GM19467 (cell line): ENCODE data around the gene ZNF445.
"Not testable (repeated sequence)": the region's sequence is repeated elsewhere in the genome, so short reads cannot be mapped to it uniquely, and the experiment has no call there.

Source experiments
- ATAC-seq: cut with Tn5 transposase; IDR thresholded peaks from one replicate; pipeline ENCODE4 v1.9.1; 2021; ENCODE audit warnings: mild to moderate bottlenecking, moderate library complexity; ENCODE audit not compliant: unreplicated experiment

The ZNF445 gene

DNA sequence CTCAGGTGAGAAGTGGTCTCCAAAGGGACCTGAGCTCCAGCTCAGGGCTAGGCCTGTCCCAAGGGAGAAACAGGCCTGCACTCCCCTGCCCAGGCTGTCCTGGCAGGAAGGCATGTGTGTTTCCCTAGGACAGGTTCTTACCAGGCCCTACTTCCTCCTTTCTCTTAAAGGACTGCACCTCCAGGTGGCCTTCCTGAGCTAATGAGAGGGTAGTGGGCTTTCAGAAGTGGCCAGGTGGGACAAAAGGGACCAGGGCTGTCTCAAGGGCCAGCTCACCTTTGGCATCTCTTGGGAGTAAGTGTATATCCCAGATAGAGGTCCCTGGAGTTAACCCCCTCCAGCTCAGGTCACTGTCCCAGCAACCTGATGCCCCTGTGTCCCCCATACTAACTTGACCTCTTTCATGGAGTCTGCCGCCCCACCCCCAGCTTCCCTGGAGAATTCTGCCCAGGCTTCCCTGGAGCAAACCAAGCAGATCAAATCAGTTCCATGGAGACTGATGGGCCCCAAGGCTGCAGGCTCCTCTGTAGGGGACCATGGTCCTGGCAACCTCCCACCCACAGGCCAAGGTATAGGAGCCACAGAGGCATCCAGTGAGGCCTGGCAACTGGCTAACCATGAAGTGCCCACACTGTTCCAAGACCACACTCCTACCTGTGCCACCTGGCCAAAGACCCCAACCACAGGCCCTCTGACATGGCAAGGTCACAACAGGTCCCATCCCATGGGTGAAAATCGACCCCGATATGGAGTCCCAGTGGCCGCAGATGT, 67.6 kb downstream of the ZNF445 start:
- no peak for ATAC-seq

DNA sequence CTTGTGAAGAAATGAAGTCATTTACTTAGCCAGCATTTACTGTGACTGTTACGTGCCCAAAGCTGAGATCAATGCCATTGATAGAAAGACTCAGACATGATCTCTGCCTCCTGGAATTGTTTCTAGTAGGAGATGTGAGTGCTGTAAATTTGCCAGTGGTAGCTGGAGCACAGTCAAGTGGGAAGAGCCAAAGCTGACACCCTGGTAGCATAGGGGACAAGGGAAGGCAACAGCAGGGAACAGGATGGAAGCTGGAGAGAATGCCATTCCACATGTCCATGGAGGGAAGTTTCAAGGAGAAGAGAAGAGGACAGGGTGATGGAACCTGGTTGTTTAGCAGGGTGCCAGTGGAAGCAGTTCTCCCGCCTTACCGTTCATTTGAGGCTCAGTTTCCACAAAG, 74.9 kb downstream of the ZNF445 start:
- no peak for ATAC-seq

DNA sequence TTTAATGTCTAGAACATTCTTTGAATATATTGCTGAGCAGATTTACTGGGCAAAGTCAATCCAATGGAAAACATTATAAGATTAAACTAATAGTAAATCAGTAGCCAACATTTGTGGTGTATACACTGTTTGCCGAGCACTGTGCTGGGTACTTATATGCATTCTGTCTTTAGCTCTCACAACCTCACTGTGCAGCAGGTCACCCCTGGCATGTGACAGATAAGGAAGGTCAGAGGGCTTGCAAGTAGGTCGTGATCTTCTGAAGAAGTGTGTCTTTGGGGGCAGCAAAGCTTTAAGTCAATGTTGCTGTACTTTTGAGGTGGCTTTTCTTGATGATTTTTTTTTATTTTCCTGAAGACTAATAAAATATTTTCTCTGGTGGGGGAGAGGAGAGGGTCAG, 76.7 kb downstream of the ZNF445 start:
- no peak for ATAC-seq

DNA sequence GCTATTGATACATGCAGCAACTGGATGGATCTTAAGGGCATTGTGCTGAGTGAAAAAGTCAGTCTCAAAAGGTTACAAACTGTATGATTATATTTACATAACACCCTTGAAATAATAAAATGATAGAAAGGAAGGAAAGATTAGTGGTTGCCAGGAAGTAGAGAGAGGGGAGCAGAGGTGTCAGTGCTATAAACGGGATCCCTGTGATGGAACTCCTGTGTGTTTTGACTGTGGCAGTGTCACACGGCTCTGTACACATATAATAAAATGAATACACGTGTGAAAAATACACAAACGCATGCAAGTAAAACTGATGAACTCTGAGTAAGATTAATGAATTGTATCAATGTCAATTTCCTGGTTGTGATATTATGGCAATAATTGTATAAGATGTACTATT, 78.6 kb downstream of the ZNF445 start:
- ATAC-seq = no peak

DNA sequence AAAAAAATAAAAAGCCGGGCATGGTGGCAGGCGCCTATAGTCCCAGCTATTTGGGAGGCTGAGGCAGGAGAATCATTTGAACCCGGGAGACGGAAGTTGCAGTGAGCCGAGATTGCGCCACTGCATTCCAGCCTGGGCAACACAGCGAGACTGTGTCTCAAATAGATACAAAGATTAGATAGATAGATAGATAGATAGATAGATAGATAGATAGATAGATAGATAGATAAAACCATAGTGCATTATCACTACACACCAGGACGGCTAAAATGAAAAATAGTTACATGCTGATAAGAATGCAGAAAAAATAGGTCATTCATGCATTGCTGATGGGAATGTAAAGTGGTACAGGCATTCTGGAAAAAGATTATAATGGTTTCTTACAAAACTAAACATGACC, 79.2 kb downstream of the ZNF445 start:
- ATAC-seq = not testable (repeated sequence)

DNA sequence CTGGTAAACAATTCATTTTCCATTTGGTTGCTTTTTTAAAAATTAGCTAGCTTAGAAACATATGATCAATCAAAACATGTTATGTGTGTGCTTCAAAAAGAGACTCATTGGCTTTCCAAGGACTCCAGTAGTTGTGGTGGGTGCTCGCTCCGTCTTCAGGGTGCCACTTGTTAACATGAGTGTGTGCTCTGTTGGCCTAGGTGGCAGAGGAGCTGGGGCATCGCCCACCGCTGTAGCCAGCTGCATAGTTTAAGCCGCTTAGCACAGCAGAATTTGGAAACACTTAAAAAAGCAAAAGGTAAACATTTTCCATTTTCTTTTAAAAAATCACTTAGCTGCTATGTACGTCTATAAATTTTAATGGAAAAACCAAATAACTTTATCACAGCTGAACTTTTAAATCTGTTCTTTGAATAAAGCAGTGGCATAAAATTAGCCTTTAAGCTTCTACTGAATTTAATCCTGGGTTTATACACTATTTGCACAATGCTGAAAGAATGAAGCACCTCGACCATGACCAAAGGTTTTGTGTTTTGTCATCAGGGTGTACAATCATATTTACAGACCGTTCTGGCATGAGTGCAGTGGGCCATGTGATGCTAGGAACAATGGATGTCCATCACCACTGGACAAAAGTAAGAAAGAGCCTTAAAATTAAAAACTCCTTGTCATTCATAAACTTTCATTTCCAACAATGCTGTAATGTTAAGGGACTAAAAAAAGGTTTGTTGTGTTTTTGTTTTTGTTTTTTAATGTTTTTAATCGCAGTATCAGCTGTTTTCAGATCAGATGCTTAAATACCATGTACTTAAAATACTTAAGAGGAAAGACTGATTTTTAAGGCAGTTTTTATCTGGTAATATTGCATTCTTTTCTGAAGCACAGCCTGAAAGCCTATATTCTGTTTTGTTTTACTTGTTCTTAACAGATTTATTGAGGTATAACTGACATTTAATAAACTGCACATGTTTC, 81.0 kb downstream of the ZNF445 start:
- no peak for ATAC-seq

DNA sequence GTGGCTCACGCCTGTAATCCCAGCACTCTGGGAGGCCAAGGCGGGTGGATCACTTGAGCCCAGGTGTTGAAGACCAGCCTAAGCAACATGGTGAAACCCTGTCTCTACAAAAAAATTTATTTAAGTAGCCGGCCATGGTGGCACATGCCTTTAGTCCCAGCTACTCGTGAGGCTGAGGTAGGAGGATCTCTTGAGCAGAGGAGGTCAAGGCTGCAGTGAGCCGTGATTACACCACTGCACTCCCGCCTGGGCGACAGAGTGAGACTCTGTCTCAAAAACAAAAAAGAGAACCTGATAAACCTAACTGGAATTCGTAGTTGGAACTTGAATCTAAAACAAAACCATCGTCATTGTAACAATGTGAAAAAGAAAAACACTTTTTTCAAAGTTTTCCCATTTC, 81.8 kb downstream of the ZNF445 start:
- ATAC-seq = no peak

DNA sequence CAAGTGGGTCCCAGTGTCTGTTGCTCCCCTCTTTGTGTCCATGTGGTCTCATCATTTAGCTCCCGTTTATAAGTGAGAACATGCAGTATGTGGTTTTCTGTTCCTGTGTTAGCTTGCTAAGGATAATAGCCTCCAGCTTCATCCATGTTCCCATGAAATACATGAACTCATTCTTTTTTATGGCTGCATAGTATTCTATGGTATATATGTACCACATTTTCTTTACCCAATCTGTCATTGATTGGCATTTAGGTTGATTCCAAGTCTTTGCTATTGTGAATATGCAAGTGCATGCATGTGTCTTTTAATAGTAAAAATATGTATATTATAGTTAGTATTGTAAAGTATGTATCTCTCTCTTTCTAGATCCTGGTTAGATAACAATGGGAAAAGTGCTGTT, 85.0 kb downstream of the ZNF445 start:
- ATAC-seq = no peak

DNA sequence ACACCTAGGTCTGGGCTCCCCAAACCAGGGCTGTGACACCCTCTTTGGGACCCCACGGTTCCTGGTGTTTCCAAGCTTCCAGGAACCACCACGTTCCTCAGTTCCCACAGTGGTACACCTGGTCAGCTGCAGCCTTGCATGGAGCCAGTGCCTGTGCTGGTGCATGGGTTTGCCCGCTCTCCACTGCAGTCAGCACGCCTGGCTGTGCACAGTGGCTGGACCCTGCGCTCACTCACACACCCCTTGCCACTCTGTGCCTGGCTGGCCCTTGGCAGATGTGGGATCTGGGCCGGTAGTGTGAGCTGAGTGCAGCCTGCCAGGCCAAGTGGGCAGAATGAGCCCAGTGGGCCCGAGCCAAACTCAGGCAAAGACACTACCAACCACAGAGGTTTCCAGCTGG, 90.1 kb downstream of the ZNF445 start:
- no peak for ATAC-seq
